Measurements from ENCODE around the gene REG4.

The REG4 gene

DNA sequence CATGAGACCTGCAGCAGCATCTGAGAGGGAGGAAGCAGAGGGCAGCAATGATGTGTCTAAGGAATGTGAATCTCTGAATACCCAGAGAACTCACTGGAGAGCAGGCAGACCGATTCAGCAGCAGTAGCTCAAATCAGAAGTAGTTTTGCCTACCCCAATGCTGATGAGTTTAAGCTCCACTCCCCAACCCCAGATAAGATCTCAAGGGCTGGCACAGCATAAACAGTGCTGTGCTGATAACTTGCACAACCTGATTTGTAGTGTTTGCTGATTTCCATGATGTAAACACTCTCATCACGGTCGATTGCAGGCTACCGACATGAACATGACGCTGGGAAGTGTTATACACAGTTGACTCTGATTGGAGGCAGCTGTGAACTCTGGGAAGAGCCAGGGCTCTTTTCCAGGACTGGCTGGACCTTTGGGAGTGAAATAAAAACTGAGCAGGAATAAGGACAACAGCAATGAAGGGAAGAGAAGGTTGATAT, 31.3 kb downstream of the REG4 start:
- DNase-seq (ENCODE audit: low read depth) = peak; percentile 17

GRCh38 chr1:119778886-119779560, 32.2 kb downstream of the REG4 start:
- DNase-seq (ENCODE audit: low read depth) = no peak

- DNase-seq (ENCODE audit: low read depth) = no peak
Observed at GRCh38 chr1:119778359-119778758, 32.9 kb downstream of the REG4 start.

- DNase-seq (ENCODE audit: low read depth) = no peak
Observed at GRCh38 chr1:119774746-119775490, 36.3 kb downstream of the REG4 start.

DNA sequence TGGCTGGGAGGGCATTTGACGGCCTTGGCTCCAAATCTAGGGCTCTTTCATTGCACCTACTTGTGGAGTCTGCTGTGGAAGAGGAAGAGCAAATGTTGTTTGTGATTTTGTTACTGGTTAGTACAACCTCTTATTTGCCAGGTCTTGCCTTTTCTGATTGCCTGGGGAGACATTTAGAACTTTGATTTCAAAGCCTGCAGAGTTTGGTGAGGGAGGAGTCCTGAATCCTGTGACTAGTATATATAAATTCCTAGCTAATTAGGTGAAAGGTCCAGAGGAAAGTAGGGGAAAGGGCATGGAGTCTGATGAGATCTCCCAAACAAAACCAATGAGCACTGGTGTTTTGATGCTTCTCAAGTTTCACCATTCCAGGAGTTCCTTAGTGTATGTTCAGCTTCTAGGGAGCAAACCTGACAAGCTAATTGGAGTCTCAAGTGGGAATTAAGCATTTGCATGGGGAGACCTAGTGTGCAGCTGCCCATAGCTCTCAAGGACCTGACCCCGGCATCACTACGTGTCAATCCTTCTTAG, 37.5 kb downstream of the REG4 start:
- no peak for DNase-seq (ENCODE audit: low read depth)

DNA sequence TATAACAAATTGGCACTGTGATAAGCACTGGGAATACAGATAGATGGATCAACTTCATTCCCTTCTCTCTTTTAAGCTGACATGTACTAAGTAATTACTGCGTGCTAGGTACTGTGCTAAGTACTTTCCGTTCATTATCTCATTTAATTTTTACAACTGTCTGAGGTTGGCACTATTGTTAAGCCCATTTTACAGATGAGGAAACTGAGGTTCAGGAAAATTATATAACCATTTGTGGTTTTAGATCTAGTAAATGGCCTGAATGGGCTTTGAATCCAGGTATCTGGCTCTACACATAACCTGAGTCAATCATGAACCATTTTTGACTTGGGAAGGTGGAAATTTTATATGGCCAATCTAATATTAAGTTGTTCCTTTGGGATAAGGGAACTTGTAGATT, 39.0 kb downstream of the REG4 start:
- no peak for DNase-seq (ENCODE audit: low read depth)

DNA sequence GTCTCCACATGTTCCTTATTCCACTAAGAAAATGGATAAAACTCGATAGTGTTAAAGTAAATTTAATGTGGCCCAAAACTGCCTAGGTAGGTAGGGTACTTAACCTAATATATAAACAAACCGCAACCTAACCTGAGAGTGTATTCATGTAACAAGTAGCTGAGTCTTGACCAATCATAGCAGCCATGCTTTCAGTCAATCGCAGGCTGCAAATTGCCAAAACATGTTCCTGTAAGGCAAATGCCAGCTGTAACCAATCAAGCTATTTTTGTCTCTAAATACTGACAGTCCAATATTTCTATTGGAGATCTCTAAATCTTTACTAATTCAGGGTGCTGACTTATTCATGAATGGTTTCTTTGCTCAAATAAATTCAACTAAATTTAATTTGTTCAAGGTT, 39.5 kb downstream of the REG4 start:
- no peak for DNase-seq (ENCODE audit: low read depth)

GRCh38 chr1:119771016-119771415, 40.2 kb downstream of the REG4 start:
- peak; percentile 3 for DNase-seq (ENCODE audit: low read depth)

- DNase-seq (ENCODE audit: low read depth) = no peak
Observed at GRCh38 chr1:119768778-119769177, 42.5 kb downstream of the REG4 start, which contains the start of gene HMGCS2. TSS of gene HMGCS2 (minus strand) at chr1:119768905. CDS start at chr1:119768844, 61 bp downstream.

- no peak for DNase-seq (ENCODE audit: low read depth)
Observed at GRCh38 chr1:119767486-119767885, 43.8 kb downstream of the REG4 start.

GRCh38 chr1:119766374-119766794, 44.9 kb downstream of the REG4 start:
- DNase-seq (ENCODE audit: low read depth) = no peak

- no peak for DNase-seq (ENCODE audit: low read depth)
Observed at GRCh38 chr1:119764220-119764619, 47.0 kb downstream of the REG4 start.

- DNase-seq (ENCODE audit: low read depth) = no peak
Observed at GRCh38 chr1:119762953-119763352, 48.3 kb downstream of the REG4 start.

DNA sequence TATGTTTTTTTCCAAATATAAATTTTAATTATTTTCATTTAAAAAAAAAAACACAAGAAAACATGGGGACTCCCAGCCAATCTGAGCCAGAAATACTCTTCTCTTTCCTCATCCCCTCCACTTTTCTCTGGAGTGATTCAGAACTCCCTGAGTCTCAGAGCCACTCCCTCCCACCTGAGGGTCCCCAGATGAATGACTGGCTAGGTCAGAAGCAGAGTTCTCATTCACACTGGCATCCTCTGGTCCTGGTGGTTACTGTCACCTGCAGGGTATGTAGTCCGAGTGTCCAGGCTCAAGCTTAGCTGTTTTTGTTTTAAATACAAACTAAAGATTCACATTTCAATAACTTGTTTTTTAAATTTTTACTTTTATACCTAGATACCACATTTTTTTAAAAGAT, 48.9 kb downstream of the REG4 start:
- no peak for DNase-seq (ENCODE audit: low read depth)

DNA sequence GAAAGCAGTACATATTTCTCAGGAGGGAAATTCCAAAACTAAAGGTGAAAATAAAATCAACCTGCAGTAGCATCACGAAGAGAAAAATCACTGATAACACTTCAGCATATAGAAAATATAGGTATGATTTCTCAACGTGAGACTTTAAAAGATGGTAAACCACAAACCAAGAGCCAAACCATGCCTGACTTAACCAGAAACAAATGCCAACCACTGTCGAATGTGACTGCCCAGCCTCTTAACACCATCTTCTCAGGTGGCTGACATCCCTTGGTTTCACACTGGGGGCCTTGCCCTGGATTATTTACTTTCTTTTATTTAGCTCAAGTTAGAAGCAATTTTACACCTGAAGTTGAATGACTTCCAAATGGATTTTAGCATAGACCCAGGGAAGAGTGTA, 52.7 kb downstream of the REG4 start:
- DNase-seq (ENCODE audit: low read depth) = no peak

GRCh38 chr1:119752592-119752991, 58.7 kb downstream of the REG4 start:
- DNase-seq (ENCODE audit: low read depth) = no peak

- no peak for DNase-seq (ENCODE audit: low read depth)
Observed at GRCh38 chr1:119748040-119748439, 63.2 kb downstream of the REG4 start.

- no peak for DNase-seq (ENCODE audit: low read depth)
Observed at GRCh38 chr1:119747451-119747850, 63.8 kb downstream of the REG4 start.

DNA sequence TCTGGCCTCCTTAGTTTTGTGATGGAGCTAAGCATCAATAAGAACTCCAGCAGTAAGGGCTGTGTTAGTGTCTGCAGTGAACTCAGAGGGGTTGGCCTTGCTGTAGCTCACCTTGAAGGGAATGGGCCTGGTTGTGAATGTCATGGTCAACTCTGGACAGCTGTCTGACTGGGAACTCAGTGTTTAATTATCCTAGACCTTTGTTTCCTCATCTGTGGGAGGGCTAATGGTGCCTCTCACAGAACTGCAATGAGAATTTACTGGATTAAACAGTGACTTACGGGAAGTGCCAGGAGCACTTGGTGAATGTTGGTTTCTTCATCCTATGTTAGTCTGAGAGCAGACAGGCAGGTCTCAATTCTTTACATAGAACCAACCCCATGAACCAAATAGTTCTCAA, 66.2 kb downstream of the REG4 start:
- no peak for DNase-seq (ENCODE audit: low read depth)

DNA sequence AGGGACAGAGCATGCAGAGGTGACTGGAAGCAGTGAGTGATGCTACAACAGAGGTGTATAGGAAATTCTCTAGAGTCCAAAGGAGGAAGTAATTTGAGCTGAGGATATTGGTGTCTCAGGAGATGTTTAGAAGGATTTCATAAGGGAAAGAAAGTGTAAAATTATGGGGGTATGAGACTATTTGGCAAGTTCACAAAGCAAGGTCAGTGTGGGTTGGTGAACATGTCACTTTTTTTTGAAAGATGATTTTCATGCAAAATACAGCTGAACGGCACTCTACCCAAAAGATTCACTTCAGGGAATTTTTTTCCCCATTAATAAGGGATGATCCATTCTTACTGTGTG, 66.7 kb downstream of the REG4 start:
- no peak for DNase-seq (ENCODE audit: low read depth)

All from ELR (cell line).